ENCODE data around the gene POGLUT3. TPM values are rescaled to one million over a fixed set of nuclear protein-coding genes. Genes with fewer than 3 reads are reported as not detected.

POGLUT3 gene
- total and polyA plus RNA-seq, 9 of the 15 experiments (the other 6 are each of a cell fraction or from before 2014, with no cell fraction given) = 4.6 to 29.7 (median 17.8) TPM

GRCh38 chr11:108497317-108498045 lies 703 bp downstream of the POGLUT3 start (continued):
- TF ChIP-seq RREB1 (CRISPR knock-in tag; IDR thresholded peaks at IDR 0.05) (no peak), EP400 (IDR thresholded peaks at IDR 0.05) (peak; percentile 76), PRDM10 (IDR thresholded peaks at IDR 0.05; ENCODE audit: partially characterized antibody) (peak; percentile 28), ATF2 (CRISPR knock-in tag; IDR thresholded peaks at IDR 0.05) (no peak; the same call in 1 of the 2 replicates), FOXO4 (CRISPR knock-in tag; IDR thresholded peaks at IDR 0.05) (no peak), PKNOX1 (IDR thresholded peaks at IDR 0.05) (peak; percentile 73), MCM3 (IDR thresholded peaks at IDR 0.05) (no peak), IRF9 (tag; IDR thresholded peaks at IDR 0.05) (no peak), ZFP1 (CRISPR knock-in tag; IDR thresholded peaks at IDR 0.05) (no peak), PURB (CRISPR knock-in tag; IDR thresholded peaks at IDR 0.05; ENCODE audit: low read depth) (no peak), ZBTB17 (CRISPR knock-in tag; IDR thresholded peaks at IDR 0.05) (no peak), NUFIP1 (IDR thresholded peaks at IDR 0.05; ENCODE audit: partially characterized antibody) (no peak), RHOXF2B (CRISPR knock-in tag; conservative IDR thresholded peaks at IDR 0.05) (0 out of 2 replicates have a peak, but pooled peaks have one; percentile 25)

All from K562 (cell line).